CD4-positive, CD25-positive, alpha-beta regulatory T cell (primary cell): Measurements from ENCODE around the gene DGKQ. TPM values are rescaled to one million over a fixed set of nuclear protein-coding genes. Genes with fewer than 3 reads are reported as not detected.

Source experiments
- ATAC-seq, 2 donors: fragments of 150-1000 bp; cut with Tn5 transposase; one replicate each; pipeline ENCODE4 v1.10.0; 2021; ENCODE audit warnings: low read depth in 2 of 2, moderate number of reproducible peaks in 2 of 2, moderate library complexity in 1 of 2
- DNase-seq, 3 donors: peaks; one replicate each; pipeline versions ENCODE4 v3.0.0 to v3.0.0-alpha.2; 2012 to 2022; ENCODE audit warnings: mixed read lengths in 1 of 3
- H3K27ac ChIP-seq: one replicate; pipeline ENCODE4 v1.7.0; 2013; ENCODE audit warnings: mild to moderate bottlenecking, low read length; ENCODE audit not compliant: insufficient read depth, poor library complexity, severe bottlenecking
- H3K27me3 ChIP-seq: one replicate; pipeline ENCODE4 v1.7.0; 2013; ENCODE audit warnings: low read length; ENCODE audit not compliant: control insufficient read depth, insufficient read depth
- H3K36me3 ChIP-seq: one replicate; pipeline ENCODE4 v1.7.0; 2013; ENCODE audit warnings: mild to moderate bottlenecking, low read length, moderate library complexity; ENCODE audit not compliant: control insufficient read depth, insufficient read depth
- H3K4me1 ChIP-seq: 2 replicates; pipeline ENCODE4 v1.7.0; 2013; ENCODE audit warnings: mild to moderate bottlenecking, low read length; ENCODE audit not compliant: insufficient read depth, control insufficient read depth, poor library complexity, severe bottlenecking
- H3K4me3 ChIP-seq: one replicate; pipeline ENCODE4 v1.7.0; 2013; ENCODE audit warnings: low read depth, mild to moderate bottlenecking, low read length, moderate library complexity
- H3K9me3 ChIP-seq, 2 experiments: 1 replicate in 1 of 2; 2 replicates in 1 of 2; pipeline ENCODE4 v1.7.0; 2013; ENCODE audit warnings: low read length in 2 of 2, mild to moderate bottlenecking in 1 of 2, moderate library complexity in 1 of 2; ENCODE audit not compliant: control insufficient read depth in 2 of 2
- H3K27ac Mint-ChIP-seq, 3 donors: one replicate each; pipeline ENCODE4 v1.8.0; 2020 to 2022; ENCODE audit warnings: mild to moderate bottlenecking in 3 of 3, mixed read lengths in 3 of 3, moderate library complexity in 2 of 3
- H3K27me3 Mint-ChIP-seq: one replicate; pipeline ENCODE4 v1.8.0; 2022; ENCODE audit warnings: mild to moderate bottlenecking, mixed read lengths
- H3K36me3 Mint-ChIP-seq: one replicate; pipeline ENCODE4 v1.8.0; 2020; ENCODE audit warnings: mixed read lengths
- H3K4me1 Mint-ChIP-seq, 4 donors: one replicate each; pipeline ENCODE4 v1.8.0; 2020 to 2022; ENCODE audit warnings: mixed read lengths in 4 of 4, mild to moderate bottlenecking in 1 of 4
- H3K4me3 Mint-ChIP-seq, 4 donors: one replicate each; pipeline ENCODE4 v1.8.0; 2020 to 2022; ENCODE audit warnings: mild to moderate bottlenecking in 4 of 4, mixed read lengths in 4 of 4, moderate library complexity in 3 of 4
- H3K9me3 Mint-ChIP-seq, 7 donors: one replicate each; pipeline ENCODE4 v1.8.0; 2020 to 2022; ENCODE audit warnings: mixed read lengths in 7 of 7, mild to moderate bottlenecking in 3 of 7, moderate library complexity in 2 of 7
- polyA plus RNA-seq, 4 donors: library from polyadenylated mRNA; unstranded; fragments of 300-500 nt; fragmentation: Illumina TruSeq; gene quantifications; one replicate each; pipeline ENCODE4 v1.2.3, GENCODE V29; 2021
- total RNA-seq: library from RNA; stranded (reverse); gene quantifications from one replicate; pipeline ENCODE4 v1.2.3, GENCODE V29; 2022

Gene DGKQ
- total and polyA plus RNA-seq, 5 donors from 2014 or later, result 2.4 to 22.5 (median 3.6) TPM

GRCh38 chr4:970854-971520, 2.4 kb downstream of the DGKQ start:
- peaks cover 0 to under 1% (median 0%) of the 10 kb centered on the region in 7 donors for H3K9me3 Mint-ChIP-seq
- H3K4me3 Mint-ChIP-seq, result peak overlapping the region; percentile 36 to 82 (median 71)
- H3K27ac ChIP-seq, result no peak overlapping the region
- no peaks in the 10 kb centered on the region for H3K36me3 Mint-ChIP-seq
- no peak overlapping the region for H3K4me3 ChIP-seq
- H3K9me3 ChIP-seq, result no peaks in the 10 kb centered on the region
- peaks cover 0 to 15% (median 2%) of the 10 kb centered on the region in 4 donors for H3K4me1 Mint-ChIP-seq
- H3K36me3 ChIP-seq, result no peaks in the 10 kb centered on the region
- no peak overlapping the region for H3K27ac Mint-ChIP-seq
- H3K4me1 ChIP-seq, result peaks cover 22% of the 10 kb centered on the region
- DNase-seq (no peak), ATAC-seq (no peak)
- no peaks in the 10 kb centered on the region for H3K27me3 ChIP-seq
- no peaks in the 10 kb centered on the region for H3K27me3 Mint-ChIP-seq

- Mint-ChIP-seq H3K9me3 (peaks cover 0 to 1% (median 0%) of the 10 kb centered on the region in 7 donors), H3K4me3 (peak overlapping the region in 3 of 4 donors; percentile 29 to 68 (median 54)), H3K27me3 (no peaks in the 10 kb centered on the region), H3K27ac (no peak overlapping the region), H3K4me1 (peaks cover 0 to 15% (median 2%) of the 10 kb centered on the region in 4 donors), H3K36me3 (no peaks in the 10 kb centered on the region)
- no peaks in the 10 kb centered on the region for H3K36me3 ChIP-seq
- H3K9me3 ChIP-seq, result no peaks in the 10 kb centered on the region
- H3K27me3 ChIP-seq, result no peaks in the 10 kb centered on the region
- DNase-seq, result peak in 1 of 3 donors; percentile 37
- no peak for ATAC-seq
- H3K27ac ChIP-seq, result no peak overlapping the region
- peaks cover 22% of the 10 kb centered on the region for H3K4me1 ChIP-seq
- H3K4me3 ChIP-seq, result no peak overlapping the region
Measured at GRCh38 chr4:970046-970745, 3.2 kb downstream of the DGKQ start.

- ATAC-seq, result no peak
- Mint-ChIP-seq H3K36me3 (no peaks in the 10 kb centered on the region), H3K27ac (no peak overlapping the region), H3K9me3 (peaks cover 0 to 1% (median 0%) of the 10 kb centered on the region in 7 donors), H3K27me3 (no peaks in the 10 kb centered on the region), H3K4me1 (peaks cover 0 to 15% (median 2%) of the 10 kb centered on the region in 4 donors), H3K4me3 (no peak overlapping the region)
- DNase-seq, result no peak
- no peak overlapping the region for H3K4me3 ChIP-seq
- peaks cover 19% of the 10 kb centered on the region for H3K4me1 ChIP-seq
- H3K27me3 ChIP-seq, result no peaks in the 10 kb centered on the region
- no peaks in the 10 kb centered on the region for H3K9me3 ChIP-seq
- no peak overlapping the region for H3K27ac ChIP-seq
- H3K36me3 ChIP-seq, result no peaks in the 10 kb centered on the region
Measured at GRCh38 chr4:968621-969394, 4.6 kb downstream of the DGKQ start.

- H3K4me1 ChIP-seq, result peaks cover 16% of the 10 kb centered on the region
- Mint-ChIP-seq H3K4me1 (peaks cover 0 to 15% (median 2%) of the 10 kb centered on the region in 4 donors), H3K27me3 (no peaks in the 10 kb centered on the region), H3K27ac (no peak overlapping the region), H3K9me3 (peaks cover 0 to 1% (median 0%) of the 10 kb centered on the region in 7 donors), H3K36me3 (no peaks in the 10 kb centered on the region), H3K4me3 (no peak overlapping the region)
- H3K36me3 ChIP-seq, result no peaks in the 10 kb centered on the region
- H3K27me3 ChIP-seq, result no peaks in the 10 kb centered on the region
- H3K9me3 ChIP-seq, result no peaks in the 10 kb centered on the region
- H3K27ac ChIP-seq, result no peak overlapping the region
- ATAC-seq (no peak), DNase-seq (no peak)
- H3K4me3 ChIP-seq, result no peak overlapping the region
Measured at GRCh38 chr4:968221-968620, 5.1 kb downstream of the DGKQ start.

GRCh38 chr4:967113-968104, 6.0 kb downstream of the DGKQ start:
- Mint-ChIP-seq H3K36me3 (no peaks in the 10 kb centered on the region), H3K9me3 (peaks cover 0 to 1% (median 0%) of the 10 kb centered on the region in 7 donors), H3K27me3 (no peaks in the 10 kb centered on the region), H3K4me3 (no peak overlapping the region), H3K4me1 (peaks cover 0 to 15% (median 2%) of the 10 kb centered on the region in 4 donors), H3K27ac (no peak overlapping the region)
- no peaks in the 10 kb centered on the region for H3K36me3 ChIP-seq
- H3K27me3 ChIP-seq, result no peaks in the 10 kb centered on the region
- H3K4me3 ChIP-seq, result no peak overlapping the region
- H3K4me1 ChIP-seq, result peaks cover 11% of the 10 kb centered on the region
- no peaks in the 10 kb centered on the region for H3K9me3 ChIP-seq
- H3K27ac ChIP-seq, result no peak overlapping the region
- DNase-seq (no peak), ATAC-seq (no peak)

GRCh38 chr4:966266-967112, 6.9 kb downstream of the DGKQ start:
- peaks cover 0 to 12% (median 2%) of the 10 kb centered on the region in 4 donors for H3K4me1 Mint-ChIP-seq
- no peaks in the 10 kb centered on the region for H3K9me3 ChIP-seq
- H3K9me3 Mint-ChIP-seq, result peaks cover 0 to 1% (median 0%) of the 10 kb centered on the region in 7 donors
- no peak overlapping the region for H3K27ac Mint-ChIP-seq
- no peak overlapping the region for H3K27ac ChIP-seq
- H3K27me3 ChIP-seq, result no peaks in the 10 kb centered on the region
- H3K4me3 ChIP-seq, result no peak overlapping the region
- H3K4me1 ChIP-seq, result peaks cover 2% of the 10 kb centered on the region
- H3K27me3 Mint-ChIP-seq, result no peaks in the 10 kb centered on the region
- no peak for ATAC-seq
- no peaks in the 10 kb centered on the region for H3K36me3 ChIP-seq
- DNase-seq, result no peak
- no peaks in the 10 kb centered on the region for H3K36me3 Mint-ChIP-seq
- no peak overlapping the region for H3K4me3 Mint-ChIP-seq
